Glutamatergic neuron (in vitro differentiated cells): ENCODE data around the gene STXBP4. TPM values are rescaled to one million over a fixed set of nuclear protein-coding genes. Genes with fewer than 3 reads are reported as not detected.

Experiments
- DNase-seq: peaks from one replicate; pipeline ENCODE4 v3.0.0; 2022
- H3K27ac Mint-ChIP-seq: one replicate; pipeline ENCODE4 v1.8.0; 2020; ENCODE audit warnings: mild to moderate bottlenecking, mixed read lengths, inconsistent platforms; ENCODE audit not compliant: unreplicated experiment
- H3K27me3 Mint-ChIP-seq: one replicate; pipeline ENCODE4 v1.8.0; 2020; ENCODE audit warnings: mild to moderate bottlenecking, moderate library complexity, mixed read lengths, inconsistent platforms; ENCODE audit not compliant: unreplicated experiment
- H3K36me3 Mint-ChIP-seq: one replicate; pipeline ENCODE4 v1.8.0; 2020; ENCODE audit warnings: mild to moderate bottlenecking, mixed read lengths, inconsistent platforms; ENCODE audit not compliant: unreplicated experiment
- H3K4me1 Mint-ChIP-seq: one replicate; pipeline ENCODE4 v1.8.0; 2020; ENCODE audit warnings: mild to moderate bottlenecking, low read depth, mixed read lengths, inconsistent platforms; ENCODE audit not compliant: unreplicated experiment
- H3K4me3 Mint-ChIP-seq: one replicate; pipeline ENCODE4 v1.8.0; 2020; ENCODE audit warnings: mild to moderate bottlenecking, mixed read lengths, inconsistent platforms; ENCODE audit not compliant: unreplicated experiment
- H3K9me3 Mint-ChIP-seq: one replicate; pipeline ENCODE4 v1.8.0; 2020; ENCODE audit warnings: mild to moderate bottlenecking, moderate library complexity, mixed read lengths, inconsistent platforms; ENCODE audit not compliant: unreplicated experiment
- total RNA-seq: library from RNA; stranded (reverse); fragmentation: NEBNext Ultra II Directional; extraction: Animal tissue kit (Norgen Biotek cat#: 25700); gene quantifications from one replicate; pipeline ENCODE4 v1.2.1, GENCODE V29; 2021; ENCODE audit not compliant: unreplicated experiment
- TF ChIP-seq, protein P1 (sequence below): fragments of 200-600 bp; sonication (generic); IDR thresholded peaks from one replicate; pipeline ENCODE4 v1.5.0; 2021; ENCODE audit not compliant: partially characterized antibody, unreplicated experiment

STXBP4 gene
- total RNA-seq, 1 donor from 2014 or later = 17.7 TPM

DNA sequence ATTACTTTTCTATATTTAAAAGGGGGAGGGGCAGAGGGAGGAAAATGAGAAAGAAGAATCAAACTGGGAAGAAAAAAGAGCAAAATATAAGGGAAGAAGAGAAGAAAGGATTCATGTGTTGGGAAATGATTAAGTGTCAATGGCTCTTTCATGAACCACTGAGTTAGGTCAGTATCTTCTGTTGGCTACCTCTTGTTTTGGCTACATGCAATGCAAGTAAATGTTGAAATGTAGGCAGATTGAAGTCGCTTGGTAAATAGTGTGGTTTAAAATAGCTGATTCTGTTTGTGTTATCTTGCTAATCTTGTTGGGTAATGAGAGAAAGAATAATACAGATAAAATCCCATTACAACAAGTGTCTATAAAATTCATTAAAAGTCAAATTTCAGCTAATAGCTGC, 27.3 kb upstream of the STXBP4 start:
- Mint-ChIP-seq H3K36me3 (no peaks in the 10 kb centered on the region), H3K4me3 (no peak overlapping the region), H3K27me3 (no peaks in the 10 kb centered on the region), H3K9me3 (no peaks in the 10 kb centered on the region), H3K27ac (no peak overlapping the region), H3K4me1 (no peaks in the 10 kb centered on the region)
- TF ChIP-seq, protein P1, sequence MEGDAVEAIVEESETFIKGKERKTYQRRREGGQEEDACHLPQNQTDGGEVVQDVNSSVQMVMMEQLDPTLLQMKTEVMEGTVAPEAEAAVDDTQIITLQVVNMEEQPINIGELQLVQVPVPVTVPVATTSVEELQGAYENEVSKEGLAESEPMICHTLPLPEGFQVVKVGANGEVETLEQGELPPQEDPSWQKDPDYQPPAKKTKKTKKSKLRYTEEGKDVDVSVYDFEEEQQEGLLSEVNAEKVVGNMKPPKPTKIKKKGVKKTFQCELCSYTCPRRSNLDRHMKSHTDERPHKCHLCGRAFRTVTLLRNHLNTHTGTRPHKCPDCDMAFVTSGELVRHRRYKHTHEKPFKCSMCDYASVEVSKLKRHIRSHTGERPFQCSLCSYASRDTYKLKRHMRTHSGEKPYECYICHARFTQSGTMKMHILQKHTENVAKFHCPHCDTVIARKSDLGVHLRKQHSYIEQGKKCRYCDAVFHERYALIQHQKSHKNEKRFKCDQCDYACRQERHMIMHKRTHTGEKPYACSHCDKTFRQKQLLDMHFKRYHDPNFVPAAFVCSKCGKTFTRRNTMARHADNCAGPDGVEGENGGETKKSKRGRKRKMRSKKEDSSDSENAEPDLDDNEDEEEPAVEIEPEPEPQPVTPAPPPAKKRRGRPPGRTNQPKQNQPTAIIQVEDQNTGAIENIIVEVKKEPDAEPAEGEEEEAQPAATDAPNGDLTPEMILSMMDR = no peak
- no peak for DNase-seq

DNA sequence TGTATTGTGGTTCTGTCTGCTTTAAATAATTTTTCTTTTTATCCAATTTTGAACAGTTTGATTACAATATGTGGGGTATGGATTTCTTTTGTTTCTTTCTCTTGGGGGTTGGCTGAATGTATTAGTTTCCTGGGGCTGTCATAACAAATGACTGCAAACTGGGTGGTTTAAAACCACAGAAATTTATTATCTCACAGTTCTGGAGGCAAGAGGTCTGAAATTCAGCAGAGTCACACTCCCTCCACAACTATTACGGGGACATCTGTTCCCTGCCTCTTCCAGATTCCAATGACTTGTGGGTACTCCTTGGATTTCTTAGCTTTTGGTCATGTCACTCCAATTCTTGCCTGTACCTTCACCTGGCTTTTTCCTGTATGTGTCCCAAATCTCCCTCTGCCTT, 23.8 kb upstream of the STXBP4 start:
- Mint-ChIP-seq H3K27me3 (no peaks in the 10 kb centered on the region), H3K4me1 (no peaks in the 10 kb centered on the region), H3K27ac (no peak overlapping the region), H3K9me3 (no peaks in the 10 kb centered on the region), H3K36me3 (no peaks in the 10 kb centered on the region), H3K4me3 (no peak overlapping the region)
- TF ChIP-seq, protein P1 = no peak
- no peak for DNase-seq

DNA sequence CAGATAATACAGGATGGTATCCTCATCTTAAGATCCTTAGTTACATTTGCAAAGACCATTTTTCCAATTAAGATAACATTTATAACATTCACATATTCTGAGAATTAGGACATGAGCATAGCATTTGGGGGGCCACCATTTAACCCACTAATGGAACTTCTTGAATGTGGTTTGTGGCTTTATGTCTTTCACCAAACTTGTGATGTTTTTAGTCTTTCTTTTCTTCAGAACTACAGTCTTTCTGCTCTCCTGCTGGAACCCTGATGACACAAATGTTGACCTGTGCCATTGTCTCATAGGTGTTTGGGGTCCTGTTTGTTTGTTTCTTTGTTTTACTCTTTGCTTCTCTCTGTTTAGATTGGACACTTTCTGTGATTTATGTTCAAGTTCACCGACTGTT, 23.3 kb upstream of the STXBP4 start:
- TF ChIP-seq, protein P1 = no peak
- no peak for DNase-seq
- Mint-ChIP-seq H3K4me3 (no peak overlapping the region), H3K27ac (no peak overlapping the region), H3K9me3 (no peaks in the 10 kb centered on the region), H3K4me1 (no peaks in the 10 kb centered on the region), H3K36me3 (no peaks in the 10 kb centered on the region), H3K27me3 (no peaks in the 10 kb centered on the region)

DNA sequence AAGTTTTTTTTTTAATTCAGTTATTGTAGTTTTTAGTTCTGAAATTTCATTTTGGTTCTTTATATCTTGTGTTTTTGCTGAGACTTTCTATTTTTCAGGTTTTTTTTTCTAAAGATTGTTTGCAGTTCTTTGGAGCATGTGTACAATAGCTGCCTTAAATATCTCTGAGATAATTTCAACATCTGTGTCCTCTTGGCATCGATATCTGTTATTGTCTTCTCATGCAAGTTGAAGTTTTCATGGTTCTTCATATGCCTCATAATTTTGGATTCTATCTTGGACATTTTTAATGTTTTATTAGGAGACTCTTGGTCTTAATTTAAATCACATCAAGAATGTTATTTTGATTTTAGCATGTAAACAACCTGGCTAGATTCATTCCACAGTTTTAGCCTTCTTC, 22.9 kb upstream of the STXBP4 start:
- Mint-ChIP-seq H3K36me3 (no peaks in the 10 kb centered on the region), H3K27me3 (no peaks in the 10 kb centered on the region), H3K4me3 (no peak overlapping the region), H3K4me1 (no peaks in the 10 kb centered on the region), H3K27ac (no peak overlapping the region), H3K9me3 (no peaks in the 10 kb centered on the region)
- DNase-seq = no peak
- TF ChIP-seq, protein P1 = no peak

DNA sequence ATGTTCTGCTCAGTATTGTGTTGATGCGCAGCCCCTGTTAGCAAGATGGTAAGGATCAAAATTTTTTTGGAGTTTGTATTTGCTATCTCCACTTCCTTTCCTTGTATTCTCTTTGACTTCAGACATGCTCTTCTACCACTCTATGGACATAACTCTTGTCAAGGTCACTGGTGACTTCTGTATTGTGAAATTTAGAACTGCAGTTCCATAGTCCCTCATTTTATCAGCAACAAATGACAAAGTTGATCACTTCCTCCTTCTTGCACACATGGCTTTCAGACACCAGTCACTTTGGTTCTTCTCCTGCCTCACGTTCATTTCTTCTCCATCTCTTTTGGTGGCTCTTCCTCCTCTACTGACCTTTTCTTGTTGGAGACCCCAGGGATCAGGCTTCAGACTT, 21.2 kb upstream of the STXBP4 start:
- H3K9me3 Mint-ChIP-seq = no peaks in the 10 kb centered on the region
- H3K4me1 Mint-ChIP-seq = no peaks in the 10 kb centered on the region
- no peaks in the 10 kb centered on the region for H3K36me3 Mint-ChIP-seq

More for the DNA sequence above, 21.2 kb upstream of the STXBP4 start:
- DNase-seq = no peak
- H3K27me3 Mint-ChIP-seq = no peaks in the 10 kb centered on the region
- no peak overlapping the region for H3K4me3 Mint-ChIP-seq
- TF ChIP-seq, protein P1 = no peak
- H3K27ac Mint-ChIP-seq = no peak overlapping the region
